HG03571 (cell line): ENCODE measurements around the gene HADH.
"Not testable (repeated sequence)": the region's sequence is repeated elsewhere in the genome, so short reads cannot be mapped to it uniquely, and the experiment has no call there.

ENCODE experiments used
- ATAC-seq: cut with Tn5 transposase; IDR thresholded peaks from one replicate; pipeline ENCODE4 v1.9.1; 2021; ENCODE audit not compliant: unreplicated experiment

The HADH gene

DNA sequence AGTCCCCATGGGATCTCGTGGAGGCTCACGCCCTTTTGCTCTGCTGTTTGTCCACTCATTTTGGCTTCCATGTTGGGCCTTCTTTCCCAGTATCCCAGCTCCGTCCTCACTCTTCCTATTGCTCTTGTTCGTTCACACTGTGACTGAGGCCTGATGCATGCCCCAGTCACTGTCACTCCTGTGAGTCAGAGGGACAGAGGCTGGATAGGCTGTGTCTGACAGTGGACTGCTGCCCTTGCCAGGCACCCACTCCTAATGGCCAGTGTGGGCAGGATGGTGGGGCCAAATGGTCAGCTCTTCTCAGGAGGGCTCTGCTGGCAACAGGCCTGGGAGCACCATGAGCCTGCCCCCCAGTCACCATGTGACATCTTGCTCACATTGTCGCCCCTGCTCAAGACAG is 40.0 kb downstream of the HADH start:
- no peak for ATAC-seq

DNA sequence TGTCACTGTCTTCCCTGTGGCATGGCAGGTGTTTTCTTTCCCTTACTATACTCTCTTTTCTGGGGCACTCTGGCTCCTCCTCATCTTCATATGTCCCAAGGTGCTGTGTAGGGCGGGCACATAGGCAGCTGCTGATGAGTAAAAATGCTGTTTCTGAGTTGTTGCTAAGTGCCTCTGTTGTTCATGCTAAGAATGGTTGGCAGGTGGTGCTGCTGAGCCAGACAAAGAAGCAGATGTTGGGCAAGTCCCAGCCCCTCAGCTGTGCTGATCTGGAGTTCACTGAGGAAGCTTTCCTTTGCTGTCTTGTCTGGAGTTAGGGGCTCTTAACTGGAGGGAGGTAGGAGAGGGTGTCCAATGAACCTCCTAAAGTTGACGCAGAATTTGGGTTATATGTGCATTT is 40.6 kb downstream of the HADH start:
- peak; percentile 91 for ATAC-seq

DNA sequence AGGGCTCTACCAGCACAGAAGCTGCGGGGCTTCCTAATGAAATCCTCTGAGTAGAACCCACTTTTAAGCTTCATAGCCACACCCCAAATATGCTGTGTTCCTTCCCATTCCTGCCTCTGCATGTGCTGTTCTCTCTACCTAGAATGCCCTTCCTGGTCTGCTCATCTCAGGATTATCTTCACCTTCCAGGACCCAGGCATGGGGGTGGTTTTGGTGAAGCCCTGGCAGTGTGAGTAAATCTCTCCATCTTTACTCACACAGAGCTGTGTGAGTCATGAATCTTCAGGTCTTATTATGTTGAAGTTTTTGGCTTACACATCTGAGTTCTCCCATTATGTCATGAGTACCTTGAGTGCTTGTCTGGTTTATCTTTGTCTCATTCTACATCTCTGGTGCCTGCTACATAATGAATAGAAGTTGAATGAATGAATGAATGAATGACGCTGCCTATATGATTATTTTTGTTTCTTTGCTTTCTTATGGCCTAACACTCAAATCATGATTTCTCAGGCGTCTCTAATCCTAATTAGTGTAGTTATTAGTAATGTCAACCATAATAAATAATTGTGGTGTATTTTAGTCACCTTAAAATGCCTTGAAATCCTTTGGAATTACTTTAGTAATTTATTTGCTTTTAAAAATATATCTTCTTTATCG is 41.9 kb downstream of the HADH start:
- ATAC-seq: no peak

DNA sequence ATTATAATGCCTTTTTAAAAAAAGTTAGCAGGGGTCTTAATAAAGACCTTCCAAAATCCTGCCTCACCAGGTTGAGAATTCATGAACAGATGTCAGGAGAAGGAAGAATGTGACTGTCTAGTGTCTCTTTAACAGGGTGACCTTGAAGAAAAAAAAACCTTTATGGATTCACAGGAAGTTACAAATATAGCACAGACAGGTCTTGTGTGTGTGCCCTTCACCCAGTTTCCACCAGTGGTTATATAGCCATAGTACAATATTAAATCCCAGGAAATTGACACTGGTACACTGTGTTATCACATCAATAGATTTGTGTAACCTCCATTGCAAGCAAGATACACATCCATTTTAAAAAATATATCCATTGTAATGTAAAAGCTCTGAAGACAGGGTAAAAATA is 43.7 kb downstream of the HADH start:
- no peak for ATAC-seq

DNA sequence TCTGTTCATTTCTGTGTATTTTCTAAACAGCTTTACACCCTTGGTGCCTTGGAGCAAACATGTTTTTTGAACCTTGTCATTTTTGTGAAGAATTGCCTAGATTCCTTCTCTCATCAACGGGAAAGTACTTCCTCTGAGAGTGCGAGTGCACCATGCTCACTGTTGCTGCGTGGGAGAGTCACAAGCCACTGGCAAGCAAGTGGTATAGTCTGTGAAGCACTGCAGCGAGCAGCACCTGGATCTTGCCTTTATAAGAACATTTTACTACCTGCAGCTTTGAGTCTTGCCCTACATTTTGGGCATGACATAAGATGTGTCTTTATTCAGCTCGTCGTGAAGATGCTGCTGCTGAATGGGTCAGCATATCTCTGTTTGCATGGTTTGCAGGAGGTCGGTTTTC is 44.9 kb downstream of the HADH start:
- no peak for ATAC-seq

DNA sequence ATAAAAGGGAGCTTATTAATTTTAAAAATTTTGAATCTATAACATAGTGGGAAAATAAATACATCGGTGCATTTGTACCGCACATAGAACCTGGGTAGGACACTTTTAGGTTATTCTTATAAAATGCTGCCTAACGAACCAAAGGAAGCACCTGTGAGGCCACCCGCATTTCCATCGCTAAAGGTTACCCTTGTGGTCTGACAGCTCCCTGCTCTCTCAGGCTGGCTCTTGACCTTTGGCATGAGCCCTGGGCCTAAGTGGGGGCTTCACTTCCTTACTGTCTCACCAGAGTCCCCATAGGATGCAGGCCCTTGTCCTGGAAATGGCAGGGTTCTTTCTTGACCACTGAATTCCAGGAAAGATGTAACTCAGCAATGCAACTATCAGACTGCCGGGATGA is 46.0 kb downstream of the HADH start:
- no peak for ATAC-seq

DNA sequence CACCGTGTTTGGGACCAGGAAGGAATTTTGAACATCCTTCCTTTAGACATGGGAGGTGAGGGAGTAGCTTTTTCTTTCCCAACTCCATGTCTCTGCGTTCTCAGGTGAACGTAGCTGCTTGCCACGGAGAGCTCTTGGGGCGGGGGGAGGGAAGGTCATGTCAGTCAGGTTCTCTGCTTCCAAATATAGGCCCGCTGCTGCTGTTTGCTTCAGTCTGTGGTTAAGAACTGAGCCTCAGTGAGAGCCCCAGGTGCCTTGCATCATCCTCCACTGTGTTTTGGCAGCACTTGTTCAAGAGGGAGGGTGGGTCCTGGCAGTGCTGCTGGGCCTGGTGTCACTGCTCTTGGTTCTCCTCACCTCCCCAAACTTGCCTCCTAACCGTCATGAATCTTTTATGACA is 46.5 kb downstream of the HADH start:
- peak; percentile 88 for ATAC-seq

DNA sequence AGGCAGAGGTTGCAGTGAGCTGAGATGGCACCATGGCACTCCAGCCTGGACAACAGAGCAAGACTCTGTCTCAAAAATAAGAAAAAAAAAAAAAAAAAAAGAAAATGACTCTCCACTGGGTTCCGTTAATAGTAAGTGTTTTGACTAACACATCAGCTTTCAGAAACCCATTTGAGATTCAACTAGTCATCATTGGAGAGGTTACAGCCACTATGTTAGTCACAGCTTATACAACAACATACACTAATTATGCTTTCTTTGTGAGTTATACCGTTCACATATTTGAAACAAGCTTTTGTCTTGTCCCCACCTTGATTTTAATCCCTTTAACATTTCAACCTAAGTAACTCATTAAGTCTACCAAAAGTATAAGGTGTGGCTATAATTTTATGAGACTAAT is 48.2 kb downstream of the HADH start:
- no peak for ATAC-seq

DNA sequence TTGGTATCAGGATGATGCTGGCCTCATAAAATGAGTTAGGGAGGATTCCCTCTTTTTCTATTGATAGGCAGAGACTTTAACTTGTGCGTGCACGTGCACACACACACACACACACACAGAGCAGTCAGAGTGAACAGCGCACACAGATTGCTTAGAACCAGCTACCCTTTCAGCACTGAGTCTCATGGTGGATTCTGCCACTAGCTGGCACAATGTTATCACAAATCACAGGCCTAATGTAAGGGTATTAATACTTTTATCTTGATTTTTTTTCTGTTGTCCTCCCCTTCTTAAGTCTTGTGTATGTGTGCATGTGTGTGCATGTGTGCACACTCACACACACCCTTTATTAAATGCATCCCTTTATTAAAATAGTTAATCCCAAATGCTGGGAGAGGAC is 53.2 kb downstream of the HADH start:
- ATAC-seq: no peak

DNA sequence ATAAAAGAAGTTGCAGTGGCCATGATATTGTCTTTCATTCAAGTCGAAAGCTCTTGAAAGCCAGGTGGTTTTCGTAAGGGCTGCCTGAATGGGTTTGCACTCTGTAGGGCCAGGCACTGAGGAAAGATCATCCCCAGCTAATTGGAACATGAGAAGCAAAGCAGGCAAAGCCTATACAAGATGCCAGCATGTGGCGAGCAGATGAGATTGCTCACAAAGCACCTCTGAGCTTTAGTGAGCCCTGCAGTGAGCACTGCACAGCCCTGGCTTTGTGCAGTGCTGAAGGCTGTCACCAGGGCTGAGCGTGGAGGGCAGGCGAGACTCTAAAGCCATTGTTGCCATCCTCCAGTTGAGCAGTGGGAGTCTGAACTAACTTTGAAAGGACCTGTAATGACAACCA is 53.8 kb downstream of the HADH start:
- no peak for ATAC-seq

DNA sequence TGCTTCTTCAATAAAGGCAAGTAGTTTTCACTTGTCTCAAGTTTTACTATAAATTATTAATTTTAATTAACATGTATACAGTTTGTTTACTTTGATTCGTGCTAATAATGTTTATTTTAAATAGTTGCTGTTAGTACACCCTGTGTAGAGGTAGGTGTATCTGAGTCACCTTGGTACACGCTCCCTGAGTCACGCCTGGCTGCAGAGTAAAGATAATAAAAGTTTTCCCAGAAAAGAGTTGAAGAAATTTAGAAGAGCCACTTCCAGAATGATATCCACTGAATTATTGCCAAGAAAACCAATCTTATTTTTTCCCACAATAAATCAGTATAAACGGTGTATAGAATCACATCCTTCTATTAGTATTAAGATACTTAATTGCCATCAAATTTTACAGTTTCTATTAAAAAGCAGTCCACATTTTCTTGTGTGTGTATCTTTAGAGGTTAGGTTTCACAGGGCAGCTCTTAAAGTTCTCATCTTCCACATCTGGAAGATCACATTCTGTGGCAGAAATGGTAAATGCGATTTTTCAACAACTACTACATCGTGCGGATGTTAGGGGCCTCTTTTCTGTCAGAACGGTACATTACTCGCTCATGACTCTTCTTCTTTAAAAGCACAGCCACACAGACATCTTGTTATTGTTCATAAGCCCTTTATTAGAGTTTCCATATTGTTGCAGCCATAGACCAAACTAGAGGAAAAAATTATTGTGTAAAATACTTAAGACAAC is 55.4 kb downstream of the HADH start:
- ATAC-seq: no peak

DNA sequence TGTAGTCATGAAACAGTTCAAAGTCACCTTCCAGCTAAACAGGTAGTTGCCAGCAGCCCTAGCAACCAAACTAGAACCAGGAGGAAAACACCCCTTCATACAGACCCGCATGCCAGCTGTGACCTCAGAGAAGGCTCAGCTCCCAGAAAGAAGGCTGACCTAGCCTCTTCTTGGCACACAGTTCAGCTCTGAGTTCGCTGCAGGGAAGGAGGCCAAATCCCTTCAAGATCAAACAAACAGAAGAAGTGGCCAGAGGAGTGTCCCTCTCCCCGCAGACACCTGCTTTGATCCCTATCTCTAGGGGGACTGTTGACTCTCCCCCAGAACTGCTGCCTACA is 56.0 kb downstream of the HADH start:
- ATAC-seq: no peak

DNA sequence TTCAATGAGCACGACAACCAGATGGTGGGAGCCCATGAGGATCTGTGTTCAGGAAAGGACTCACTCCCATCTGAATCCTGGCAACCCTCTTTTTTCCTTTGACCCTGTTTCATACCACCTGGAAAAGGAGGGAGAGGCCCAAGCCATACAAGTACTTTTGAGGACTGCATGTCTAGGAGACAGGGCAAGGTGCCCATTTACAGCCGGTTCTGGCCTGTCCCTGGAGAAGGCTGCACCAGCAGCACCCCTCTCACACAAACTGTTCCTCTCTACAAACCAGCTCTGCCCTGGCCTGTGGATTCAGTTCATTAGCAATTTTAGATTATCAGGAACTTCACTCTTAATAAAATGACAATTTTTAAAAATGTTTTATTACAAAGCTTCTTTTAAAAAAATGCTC is 57.5 kb downstream of the HADH start:
- ATAC-seq: no peak

DNA sequence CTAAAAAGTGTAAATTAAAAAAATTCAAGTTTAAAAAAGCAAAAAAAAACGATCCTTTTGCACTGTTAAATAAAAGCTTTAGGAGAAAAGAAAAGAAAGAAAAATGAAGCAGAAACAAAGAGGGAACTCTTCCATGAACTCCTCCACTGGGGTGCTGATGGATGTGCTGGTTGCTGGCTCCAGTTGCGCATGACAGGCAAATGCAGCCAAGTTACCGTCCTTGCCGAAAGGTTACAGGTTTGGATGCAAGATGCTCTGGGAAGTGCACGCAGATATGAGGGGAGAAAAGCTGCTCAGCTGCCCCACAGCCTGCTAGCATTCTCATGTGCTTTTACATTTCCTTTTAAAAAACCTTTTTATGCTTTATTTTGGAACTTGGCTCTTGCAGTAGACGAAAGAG is 58.5 kb downstream of the HADH start:
- no peak for ATAC-seq

DNA sequence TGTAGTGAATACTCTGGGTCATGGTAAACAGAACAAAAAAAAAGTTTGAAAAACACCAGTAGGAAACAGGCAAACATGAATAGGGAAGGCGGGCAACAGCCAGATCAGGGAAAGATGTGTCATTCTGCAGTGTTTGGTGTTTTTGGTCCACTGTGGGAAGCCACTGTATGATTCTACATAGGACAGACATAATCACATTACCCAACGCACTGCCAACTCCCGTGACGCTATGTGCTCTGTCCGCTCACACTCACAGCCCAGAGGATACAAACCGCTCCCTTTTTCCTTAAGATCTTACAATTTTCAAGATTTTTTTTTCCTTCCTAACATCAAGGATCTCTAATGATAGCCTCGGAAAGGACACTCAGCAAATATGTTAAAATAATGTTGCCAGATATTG is 59.3 kb downstream of the HADH start:
- ATAC-seq: no peak

DNA sequence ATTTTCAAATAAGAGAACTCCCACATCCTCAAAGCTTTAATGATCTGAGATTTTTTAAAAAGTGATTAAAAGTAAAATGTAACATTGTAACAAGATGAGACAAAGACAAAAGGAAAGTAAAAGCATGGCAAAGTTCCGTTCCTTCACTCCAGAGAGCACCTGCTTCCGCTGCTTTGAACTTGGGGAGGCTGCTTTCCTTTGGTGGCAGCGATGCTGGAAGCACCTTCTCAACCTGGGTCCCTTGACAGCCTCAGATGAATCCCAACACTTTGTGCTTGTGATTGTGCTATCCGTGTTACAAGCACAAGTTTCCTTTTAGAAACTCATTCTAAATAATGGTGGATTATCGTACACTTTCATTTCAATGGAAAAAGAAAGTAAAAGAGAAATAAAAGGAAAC is 59.7 kb downstream of the HADH start:
- ATAC-seq: no peak

DNA sequence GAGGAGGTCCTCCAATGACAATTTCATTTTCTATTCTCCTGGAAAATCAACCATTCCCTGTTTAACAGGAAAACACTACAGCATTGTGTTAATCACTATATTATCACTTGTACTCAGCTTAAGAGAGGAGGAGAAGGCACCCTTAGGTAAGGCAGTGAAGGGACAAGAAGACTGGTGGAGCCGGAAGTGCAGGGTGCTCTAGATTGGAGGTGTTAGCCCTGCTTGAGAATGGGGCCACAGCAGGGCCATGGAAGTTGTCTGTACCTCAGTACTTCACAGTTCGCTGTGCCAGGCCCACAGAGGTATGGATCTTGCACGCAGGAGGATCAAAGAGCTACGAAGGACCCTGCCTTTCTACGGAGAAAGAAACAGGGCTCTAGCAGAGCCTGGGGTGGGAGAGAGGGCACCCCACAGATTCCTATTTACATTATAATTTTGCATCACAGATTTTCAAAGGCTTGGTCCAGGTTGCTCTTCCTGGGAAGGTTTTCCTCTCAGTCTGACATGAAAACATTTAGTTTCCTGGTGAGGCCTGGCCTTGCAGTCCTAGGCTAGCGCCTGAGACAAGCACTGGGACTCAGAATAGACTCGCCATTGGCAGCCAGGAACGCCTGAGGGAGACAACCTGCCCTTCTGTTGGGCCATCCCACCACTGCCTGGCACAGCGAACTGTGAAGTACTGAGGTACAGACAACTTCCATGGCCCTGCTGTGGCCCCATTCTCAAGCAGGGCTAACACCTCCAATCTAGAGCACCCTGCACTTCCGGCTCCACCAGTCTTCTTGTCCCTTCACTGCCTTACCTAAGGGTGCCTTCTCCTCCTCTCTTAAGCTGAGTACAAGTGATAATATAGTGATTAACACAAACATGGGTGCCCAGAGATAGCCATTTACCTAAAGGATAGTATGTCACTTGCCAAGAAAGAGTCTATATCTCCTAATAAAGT is 60.8 kb downstream of the HADH start:
- ATAC-seq: not testable (repeated sequence)

DNA sequence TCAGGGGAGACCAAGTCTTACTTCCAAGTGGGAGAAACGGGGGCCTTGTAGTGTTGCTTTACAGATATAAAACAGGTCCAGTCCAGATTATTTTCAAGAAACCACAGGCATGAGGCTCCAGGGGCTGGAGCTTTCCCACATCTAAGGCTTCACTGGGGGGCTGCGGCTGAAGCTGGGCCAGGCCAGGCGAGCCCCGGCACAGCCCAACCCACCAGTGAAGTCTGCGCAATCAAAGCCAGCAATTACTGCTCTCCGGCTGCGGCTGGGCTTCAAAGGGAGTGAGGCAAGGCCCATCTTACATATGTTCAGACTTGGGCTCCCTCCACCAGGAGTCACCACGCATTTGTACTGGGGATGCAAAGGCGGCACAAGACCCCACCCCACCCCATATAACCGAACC is 61.7 kb downstream of the HADH start:
- ATAC-seq: no peak

DNA sequence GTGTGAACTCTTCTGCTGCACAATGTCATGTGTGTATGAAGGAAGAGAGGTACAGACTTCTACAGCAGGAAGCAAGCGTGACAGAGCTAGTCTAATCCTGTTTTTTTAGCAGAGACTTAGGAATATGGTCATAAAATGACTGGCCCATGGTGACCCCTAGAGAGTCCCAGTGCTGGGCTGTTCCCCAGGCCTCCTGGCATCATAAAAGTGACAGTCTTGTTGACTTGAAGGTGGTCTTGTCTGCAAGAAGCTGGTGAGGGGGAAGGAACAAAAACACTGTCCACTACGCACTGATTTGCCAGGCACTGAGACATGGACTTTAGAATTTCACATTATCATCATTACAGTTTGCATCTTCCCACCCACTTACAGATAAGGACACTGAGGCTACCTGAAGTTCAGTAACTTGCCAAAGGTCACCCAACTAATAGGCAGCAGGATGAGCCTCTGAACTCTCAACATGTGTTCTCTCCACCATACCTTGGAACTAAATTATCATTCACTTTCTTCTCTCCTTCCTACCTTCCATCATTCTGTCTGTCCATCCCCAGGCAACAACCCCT is 63.0 kb downstream of the HADH start:
- ATAC-seq: peak; percentile 6

DNA sequence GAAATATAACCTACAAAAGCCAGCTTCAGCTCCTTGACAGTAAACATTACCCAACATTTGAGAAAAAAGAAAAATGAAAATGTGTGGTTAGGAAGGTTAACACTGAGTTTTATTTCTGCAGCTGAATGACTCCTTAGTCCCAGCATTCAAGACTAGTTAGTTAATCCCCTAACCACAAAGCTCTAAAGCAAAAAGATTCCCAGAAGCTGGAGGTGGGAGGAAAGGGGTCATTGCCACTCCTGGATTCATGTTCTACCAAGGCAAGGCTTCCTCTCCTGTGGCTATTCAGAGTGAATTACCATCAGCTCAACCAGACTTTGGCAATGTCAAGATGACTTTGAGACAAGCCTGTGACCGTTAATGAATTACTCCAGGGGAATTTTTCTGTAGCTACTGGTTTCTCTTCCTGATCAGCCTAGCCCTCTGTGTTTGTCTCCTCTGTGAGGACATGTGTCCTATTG is 63.6 kb downstream of the HADH start:
- peak; percentile 96 for ATAC-seq

DNA sequence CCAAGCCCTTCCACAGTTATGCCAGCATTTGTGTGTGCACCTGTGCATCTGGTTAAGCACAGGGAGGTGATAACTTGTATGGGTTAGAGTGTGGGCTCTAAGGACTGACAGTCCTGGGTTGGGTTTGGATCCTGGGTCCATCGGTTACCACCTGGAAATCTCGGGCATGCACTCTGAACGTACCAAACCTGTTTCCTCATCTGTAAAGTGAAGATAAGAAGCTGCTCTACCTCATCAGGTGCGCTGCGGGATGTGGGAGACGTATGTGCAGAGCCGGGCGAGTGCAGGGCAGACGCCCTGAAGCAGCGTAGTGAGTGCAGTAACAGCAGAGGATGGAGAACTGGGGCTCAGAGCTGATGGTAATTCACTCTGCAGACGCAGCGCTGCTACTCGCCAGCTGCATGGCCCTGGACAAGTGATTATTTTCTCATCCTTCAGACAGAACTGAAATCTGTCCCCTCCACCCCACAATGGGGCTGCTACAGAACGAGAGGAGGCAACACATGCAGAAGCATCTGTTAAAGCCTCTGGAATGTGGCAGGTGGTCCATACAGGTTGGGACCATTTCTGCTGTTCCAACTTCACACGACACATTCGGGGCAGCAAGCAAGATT is 64.4 kb downstream of the HADH start:
- ATAC-seq: no peak
